HUDEP-2 (cell line): Measurements from ENCODE around the gene HAUS7.

Experiments used
- DNase-seq, 76 experiments: peaks; one replicate each; lab custom pipeline; 2025; ENCODE audit not compliant: unreplicated experiment in 76 of 76; lab: John Stamatoyannopoulos, UW

The HAUS7 gene

GRCh38 chrX:153457136-153457825, 13.1 kb downstream of the HAUS7 start:
- DNase-seq, result no peak

GRCh38 chrX:153456704-153457103, 13.7 kb downstream of the HAUS7 start:
- DNase-seq, result no peak

GRCh38 chrX:153456161-153456560, 14.2 kb downstream of the HAUS7 start:
- no peak for DNase-seq

GRCh38 chrX:153455571-153455970, 14.8 kb downstream of the HAUS7 start:
- DNase-seq, result no peak

- DNase-seq, result no peak
Measured at GRCh38 chrX:153454901-153455550, 15.3 kb downstream of the HAUS7 start.

GRCh38 chrX:153450949-153451277, 19.5 kb downstream of the HAUS7 start:
- no peak for DNase-seq

- no peak for DNase-seq
Measured at GRCh38 chrX:153450114-153450948, 20.0 kb downstream of the HAUS7 start.

- no peak for DNase-seq
Measured at GRCh38 chrX:153449368-153450113, 20.8 kb downstream of the HAUS7 start.

- no peak for DNase-seq
Measured at GRCh38 chrX:153448556-153449367, 21.6 kb downstream of the HAUS7 start.

- DNase-seq, result no peak
Measured at GRCh38 chrX:153447581-153447960, 22.8 kb downstream of the HAUS7 start.

GRCh38 chrX:153446950-153447580, 23.3 kb downstream of the HAUS7 start:
- no peak for DNase-seq

- DNase-seq, result no peak
Measured at GRCh38 chrX:153446636-153446936, 23.8 kb downstream of the HAUS7 start.

GRCh38 chrX:153445856-153446635, 24.3 kb downstream of the HAUS7 start, which contains the start of gene TREX2:
TSS of gene TREX2 (minus strand) at chrX:153446056. CDS start at chrX:153445430, 626 bp downstream.
- no peak for DNase-seq

- no peak for DNase-seq
Measured at GRCh38 chrX:153445106-153445855, 25.1 kb downstream of the HAUS7 start.

GRCh38 chrX:153444333-153445011, 25.9 kb downstream of the HAUS7 start:
- no peak for DNase-seq

GRCh38 chrX:153443476-153444332, 26.7 kb downstream of the HAUS7 start:
- no peak for DNase-seq

- DNase-seq, result no peak
Measured at GRCh38 chrX:153442463-153442862, 27.9 kb downstream of the HAUS7 start.
